Measurements from ENCODE around the gene NAXD.

GRCh38 chr13:110651271-110651670 lies 35.9 kb downstream of the NAXD start:
- TF ChIP-seq CTCF (IDR thresholded peaks at IDR 0.05; ENCODE audit: insufficient read depth, low read depth, low read length) (no peak), EZH2 (IDR thresholded peaks at IDR 0.05; ENCODE audit: insufficient read depth, low read length) (no peak)
